Stimulated activated CD4-positive, alpha-beta T cell treated with anti-CD3 and anti-CD28 coated beads, Interleukin-15, amount 100 ng/mL, for 48 hours (primary cell): Measurements from ENCODE around the gene MYL5.
"Not testable (repeated sequence)": the region's sequence is repeated elsewhere in the genome, so short reads cannot be mapped to it uniquely, and the experiment has no call there.

ENCODE experiments used
- DNase-seq, 2 donors: peaks; one replicate each; pipeline ENCODE4 v3.0.0-alpha.2; 2020; ENCODE audit warnings: low read depth in 2 of 2

The MYL5 gene

GRCh38 chr4:674172-675035 is at the start of gene MYL5, which contains the start of gene ATP5ME:
TSS of gene MYL5 (plus strand) at chr4:674542. CDS start at chr4:678027, 3,485 bp downstream.
TSS of gene ATP5ME (minus strand) at chr4:674276. CDS start at chr4:674247, 29 bp downstream.
- peak; percentile 95 to 96 for DNase-seq

GRCh38 chr4:624705-625590 is 49.4 kb upstream of the MYL5 start, which contains the start of gene PDE6B:
TSS of gene PDE6B (plus strand) at chr4:625573. CDS start at chr4:625627, 54 bp downstream.
- DNase-seq = no peak

- DNase-seq = no peak
These were observed 48.6 kb upstream of the MYL5 start for GRCh38 chr4:625631-626161.

GRCh38 chr4:626201-627091 is 47.9 kb upstream of the MYL5 start:
- no peak for DNase-seq

- no peak for DNase-seq
These were observed 46.8 kb upstream of the MYL5 start for GRCh38 chr4:627347-628125.

- DNase-seq = no peak
These were observed 46.0 kb upstream of the MYL5 start for GRCh38 chr4:628311-628741.

- DNase-seq = no peak
These were observed 45.3 kb upstream of the MYL5 start for GRCh38 chr4:628821-629635.

- no peak for DNase-seq
These were observed 44.8 kb upstream of the MYL5 start for GRCh38 chr4:629636-629914.

- no peak for DNase-seq
These were observed 44.3 kb upstream of the MYL5 start for GRCh38 chr4:629915-630641.

- DNase-seq = no peak
These were observed 43.7 kb upstream of the MYL5 start for GRCh38 chr4:630656-631055.

- DNase-seq = no peak
These were observed 42.0 kb upstream of the MYL5 start for GRCh38 chr4:632196-632790.

- no peak for DNase-seq
These were observed 41.4 kb upstream of the MYL5 start for GRCh38 chr4:632926-633325.

- DNase-seq = no peak
These were observed 40.9 kb upstream of the MYL5 start for GRCh38 chr4:633406-633805.

- DNase-seq = no peak
These were observed 40.3 kb upstream of the MYL5 start for GRCh38 chr4:633976-634598.

- DNase-seq = no peak
These were observed 39.8 kb upstream of the MYL5 start for GRCh38 chr4:634599-634985.

GRCh38 chr4:635066-635835 is 39.1 kb upstream of the MYL5 start:
- not testable (repeated sequence) for DNase-seq

GRCh38 chr4:635851-636627 is 38.3 kb upstream of the MYL5 start:
- DNase-seq = no peak
